Caco-2 (cell line): Measurements from ENCODE around the gene YES1. TPM values are rescaled to one million over a fixed set of nuclear protein-coding genes. Genes with fewer than 3 reads are reported as not detected.
"Not testable (repeated sequence)": the region's sequence is repeated elsewhere in the genome, so short reads cannot be mapped to it uniquely, and the experiment has no call there.

Experiments
- BruUV-seq: library from RNA; stranded (reverse); fragments of 400-500 nt; replicated peaks from 2 replicates; lab custom pipeline; 2021; lab: Mats Ljungman, UMichigan
- CTCF ChIA-PET: fragments of 300-600 bp; sonication (Branson Sonifier 250); formaldehyde crosslinking; loops from one replicate; lab custom pipeline; 2022; ENCODE audit warnings: antibody characterized with exemption; lab: Charles Lee
- POLR2A ChIA-PET: fragments of 300-600 bp; sonication (Branson Sonifier 250); formaldehyde crosslinking; loops from one replicate; lab custom pipeline; 2022; ENCODE audit warnings: antibody characterized with exemption; lab: Charles Lee
- DNase-seq, 2 experiments: peaks; one replicate each; pipeline versions ENCODE4 v3.0.0 to v3.0.0-alpha.2; 2020 to 2022
- H3K27me3 ChIP-seq: replicated peaks from 2 replicates; pipeline ENCODE4 v1.6.0; 2011; ENCODE audit warnings: low read length; ENCODE audit not compliant: control insufficient read depth, insufficient read depth
- H3K36me3 ChIP-seq: 2 replicates; pipeline ENCODE4 v1.5.1; 2011; ENCODE audit warnings: low read length; ENCODE audit not compliant: control insufficient read depth, insufficient read depth
- H3K4me1 ChIP-seq: fragments of 250-450 bp; sonication (Bioruptor Pico); 2 replicates; pipeline ENCODE4 v1.5.1; 2020; ENCODE audit warnings: mild to moderate bottlenecking
- H3K4me3 ChIP-seq: 2 replicates; pipeline ENCODE4 v1.5.1; 2011; ENCODE audit warnings: low read depth, mild to moderate bottlenecking, control low read depth, low read length
- H3K9me3 ChIP-seq: fragments of 250-450 bp; sonication (Bioruptor Pico); 2 replicates; pipeline ENCODE4 v1.5.1; 2020; ENCODE audit warnings: mild to moderate bottlenecking, moderate library complexity
- H3K27ac Mint-ChIP-seq: one replicate; pipeline ENCODE4 v1.8.0; 2022; ENCODE audit warnings: mixed read lengths; ENCODE audit not compliant: unreplicated experiment
- H3K27me3 Mint-ChIP-seq: one replicate; pipeline ENCODE4 v1.8.0; 2022; ENCODE audit warnings: mixed read lengths; ENCODE audit not compliant: insufficient read depth, unreplicated experiment
- H3K36me3 Mint-ChIP-seq: one replicate; pipeline ENCODE4 v1.8.0; 2022; ENCODE audit warnings: mild to moderate bottlenecking, mixed read lengths; ENCODE audit not compliant: insufficient read depth, unreplicated experiment
- H3K4me1 Mint-ChIP-seq: one replicate; pipeline ENCODE4 v1.8.0; 2022; ENCODE audit warnings: low read depth, mixed read lengths; ENCODE audit not compliant: unreplicated experiment
- H3K4me3 Mint-ChIP-seq: one replicate; pipeline ENCODE4 v1.8.0; 2022; ENCODE audit warnings: mild to moderate bottlenecking, moderate library complexity, mixed read lengths; ENCODE audit not compliant: unreplicated experiment
- H3K9me3 Mint-ChIP-seq: one replicate; pipeline ENCODE4 v1.8.0; 2022; ENCODE audit warnings: mixed read lengths; ENCODE audit not compliant: unreplicated experiment
- CTCF ChIP-seq, 2 experiments: fragments of 200-600 bp in 1 of 2; IDR thresholded peaks; 1 replicate in 1 of 2; 2 replicates in 1 of 2; pipeline versions ENCODE4 v1.5.1 to v1.8.0; 2011 to 2022; ENCODE audit warnings: antibody characterized with exemption in 1 of 2, control low read depth in 1 of 2, inconsistent platforms in 1 of 2, low read depth in 1 of 2, low read length in 1 of 2, mild to moderate bottlenecking in 1 of 2, moderate library complexity in 1 of 2; ENCODE audit not compliant: insufficient read depth in 1 of 2, severe bottlenecking in 1 of 2, unreplicated experiment in 1 of 2
- intact Hi-C: fragments of 100-400 bp; cut with micrococcal nuclease; formaldehyde crosslinking; loops from one replicate; pipeline ENCODE4 v1.10.0; 2022; ENCODE audit not compliant: unreplicated experiment
- total RNA-seq: library from RNA; stranded (reverse); gene quantifications from 2 replicates; pipeline ENCODE4 v1.2.3, GENCODE V29; 2022

Gene YES1
- total RNA-seq, 1 experiment from 2014 or later, result 95.0 TPM

- no peaks in the 10 kb centered on the region for H3K9me3 Mint-ChIP-seq
- 0 out of 2 replicates have a peak, but pooled peaks cover 4% of the 10 kb centered on the region for H3K4me1 ChIP-seq
- H3K36me3 ChIP-seq, result no peaks in the 10 kb centered on the region
- no peak for DNase-seq
- intact Hi-C loops, result no loop called here
- no peak overlapping the region for H3K27ac Mint-ChIP-seq
- no peak for TF ChIP-seq CTCF (IDR thresholded peaks at IDR 0.05; ENCODE audit: insufficient read depth in 1 of 2, low read depth in 1 of 2, low read length in 1 of 2, severe bottlenecking in 1 of 2, unreplicated experiment in 1 of 2)
- H3K4me3 Mint-ChIP-seq, result no peak overlapping the region
- no peaks in the 10 kb centered on the region for H3K9me3 ChIP-seq
- H3K27me3 ChIP-seq, result no peaks in the 10 kb centered on the region
- H3K27me3 Mint-ChIP-seq, result no peaks in the 10 kb centered on the region
- no TSS peak for BruUV-seq
- H3K36me3 Mint-ChIP-seq, result no peaks in the 10 kb centered on the region
- peaks cover 7% of the 10 kb centered on the region for H3K4me1 Mint-ChIP-seq
- ChIA-PET CTCF (no interaction called here), POLR2A (no interaction called here)
- no peak overlapping the region for H3K4me3 ChIP-seq
Observed at GRCh38 chr18:801137-801536, 10.9 kb downstream of the YES1 start.

- H3K4me1 Mint-ChIP-seq, result peaks cover 7% of the 10 kb centered on the region
- H3K27ac Mint-ChIP-seq, result no peak overlapping the region
- no peaks in the 10 kb centered on the region for H3K9me3 Mint-ChIP-seq
- no peaks in the 10 kb centered on the region for H3K36me3 ChIP-seq
- H3K4me3 Mint-ChIP-seq, result no peak overlapping the region
- H3K4me3 ChIP-seq, result no peak overlapping the region
- BruUV-seq, result no TSS peak
- H3K4me1 ChIP-seq, result no peaks in the 10 kb centered on the region
- no peaks in the 10 kb centered on the region for H3K27me3 Mint-ChIP-seq
- no peak for DNase-seq
- no peak for TF ChIP-seq CTCF (IDR thresholded peaks at IDR 0.05; ENCODE audit: insufficient read depth in 1 of 2, low read depth in 1 of 2, low read length in 1 of 2, severe bottlenecking in 1 of 2, unreplicated experiment in 1 of 2)
- intact Hi-C loops, result no loop called here
- CTCF ChIA-PET, result no interaction called here
- H3K9me3 ChIP-seq, result no peaks in the 10 kb centered on the region; the same call in 1 of the 2 replicates
- H3K27me3 ChIP-seq, result no peaks in the 10 kb centered on the region
- POLR2A ChIA-PET, result no interaction called here
- H3K36me3 Mint-ChIP-seq, result no peaks in the 10 kb centered on the region
Observed at GRCh38 chr18:799943-800342, 12.1 kb downstream of the YES1 start.

- POLR2A ChIA-PET, H3K36me3 Mint-ChIP-seq, H3K4me3 Mint-ChIP-seq, DNase-seq, H3K4me1 ChIP-seq, H3K27me3 Mint-ChIP-seq, H3K27me3 ChIP-seq, BruUV-seq, H3K4me1 Mint-ChIP-seq, CTCF ChIA-PET, intact Hi-C loops, H3K4me3 ChIP-seq, H3K9me3 ChIP-seq, H3K9me3 Mint-ChIP-seq, H3K27ac Mint-ChIP-seq, H3K36me3 ChIP-seq: not testable (repeated sequence)
Observed at GRCh38 chr18:795383-795782, 16.7 kb downstream of the YES1 start.

GRCh38 chr18:789397-789796, 22.6 kb downstream of the YES1 start:
- H3K4me3 ChIP-seq, result no peak overlapping the region
- no peaks in the 10 kb centered on the region for H3K27me3 Mint-ChIP-seq
- no peak for TF ChIP-seq CTCF (IDR thresholded peaks at IDR 0.05; ENCODE audit: insufficient read depth in 1 of 2, low read depth in 1 of 2, low read length in 1 of 2, severe bottlenecking in 1 of 2, unreplicated experiment in 1 of 2)
- no TSS peak for BruUV-seq
- H3K9me3 Mint-ChIP-seq, result no peaks in the 10 kb centered on the region
- H3K4me1 ChIP-seq, result no peaks in the 10 kb centered on the region
- no peaks in the 10 kb centered on the region for H3K36me3 Mint-ChIP-seq
- intact Hi-C loops, result no loop called here
- H3K36me3 ChIP-seq, result no peaks in the 10 kb centered on the region
- H3K4me1 Mint-ChIP-seq, result peaks cover 5% of the 10 kb centered on the region
- ChIA-PET POLR2A (no interaction called here), CTCF (no interaction called here)
- no peak for DNase-seq
- no peaks in the 10 kb centered on the region for H3K27me3 ChIP-seq
- no peak overlapping the region for H3K27ac Mint-ChIP-seq
- no peaks in the 10 kb centered on the region for H3K9me3 ChIP-seq
- no peak overlapping the region for H3K4me3 Mint-ChIP-seq
